ENCODE results near the gene CHODL.

Gene CHODL

DNA sequence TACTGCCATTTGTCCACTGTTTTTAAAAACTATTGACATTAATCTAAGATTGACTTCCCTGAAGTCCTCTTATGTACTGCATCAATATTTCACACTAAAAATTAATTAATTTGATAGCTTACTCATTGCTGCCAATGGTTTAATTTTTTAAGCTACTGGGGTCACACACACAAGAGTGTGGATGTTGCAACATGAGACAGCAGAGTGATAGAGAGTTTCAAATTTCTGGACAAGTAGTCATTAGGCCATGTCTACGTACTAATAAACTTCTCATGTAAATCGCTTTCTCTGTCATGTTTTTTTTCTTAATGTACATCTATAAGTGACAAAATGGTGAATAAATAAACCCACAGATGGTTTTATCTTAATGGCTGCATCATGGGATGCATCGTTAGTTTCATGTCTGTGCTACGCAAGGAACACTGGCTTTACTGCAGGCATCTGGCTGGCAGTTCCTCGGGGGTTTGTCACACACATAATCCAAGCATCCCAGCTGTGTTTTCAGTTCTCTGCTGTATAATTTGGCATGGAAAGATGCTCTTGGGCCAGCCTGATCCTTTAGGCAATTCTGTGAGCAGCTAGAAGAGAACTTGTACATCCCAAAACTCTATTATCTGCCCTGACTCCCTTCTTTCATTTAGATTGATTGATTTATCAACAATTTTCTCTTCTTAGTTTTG is 16.4 kb upstream of the CHODL start:
- Histone ChIP-seq H3K27ac (ENCODE audit: poor library complexity, severe bottlenecking) (no peak overlapping the region), H3K27me3 (ENCODE audit: insufficient read depth, poor library complexity, severe bottlenecking) (peaks cover 18% of the 10 kb centered on the region), H3K4me3 (ENCODE audit: severe bottlenecking) (no peak overlapping the region), H3K36me3 (ENCODE audit: low read depth) (no peaks in the 10 kb centered on the region), H3K4me1 (ENCODE audit: insufficient read depth, poor library complexity, severe bottlenecking) (no peaks in the 10 kb centered on the region), H3K9me3 (ENCODE audit: severe bottlenecking) (no peaks in the 10 kb centered on the region)
- no peak for DNase-seq (ENCODE audit: low spot score)
- ATAC-seq (ENCODE audit: low read depth), result no peak
- TF ChIP-seq, protein P1, sequence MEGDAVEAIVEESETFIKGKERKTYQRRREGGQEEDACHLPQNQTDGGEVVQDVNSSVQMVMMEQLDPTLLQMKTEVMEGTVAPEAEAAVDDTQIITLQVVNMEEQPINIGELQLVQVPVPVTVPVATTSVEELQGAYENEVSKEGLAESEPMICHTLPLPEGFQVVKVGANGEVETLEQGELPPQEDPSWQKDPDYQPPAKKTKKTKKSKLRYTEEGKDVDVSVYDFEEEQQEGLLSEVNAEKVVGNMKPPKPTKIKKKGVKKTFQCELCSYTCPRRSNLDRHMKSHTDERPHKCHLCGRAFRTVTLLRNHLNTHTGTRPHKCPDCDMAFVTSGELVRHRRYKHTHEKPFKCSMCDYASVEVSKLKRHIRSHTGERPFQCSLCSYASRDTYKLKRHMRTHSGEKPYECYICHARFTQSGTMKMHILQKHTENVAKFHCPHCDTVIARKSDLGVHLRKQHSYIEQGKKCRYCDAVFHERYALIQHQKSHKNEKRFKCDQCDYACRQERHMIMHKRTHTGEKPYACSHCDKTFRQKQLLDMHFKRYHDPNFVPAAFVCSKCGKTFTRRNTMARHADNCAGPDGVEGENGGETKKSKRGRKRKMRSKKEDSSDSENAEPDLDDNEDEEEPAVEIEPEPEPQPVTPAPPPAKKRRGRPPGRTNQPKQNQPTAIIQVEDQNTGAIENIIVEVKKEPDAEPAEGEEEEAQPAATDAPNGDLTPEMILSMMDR (IDR thresholded peaks at IDR 0.05; ENCODE audit: poor library complexity, severe bottlenecking), result no peak

GRCh38 chr21:18235545-18235944 is 9.1 kb upstream of the CHODL start:
- Histone ChIP-seq H3K27ac (ENCODE audit: poor library complexity, severe bottlenecking) (no peak overlapping the region), H3K27me3 (ENCODE audit: insufficient read depth, poor library complexity, severe bottlenecking) (no peaks in the 10 kb centered on the region), H3K4me1 (ENCODE audit: insufficient read depth, poor library complexity, severe bottlenecking) (no peaks in the 10 kb centered on the region), H3K36me3 (ENCODE audit: low read depth) (no peaks in the 10 kb centered on the region), H3K9me3 (ENCODE audit: severe bottlenecking) (no peaks in the 10 kb centered on the region), H3K4me3 (ENCODE audit: severe bottlenecking) (no peak overlapping the region)
- TF ChIP-seq, protein P1 (IDR thresholded peaks at IDR 0.05; ENCODE audit: poor library complexity, severe bottlenecking), result no peak
- ATAC-seq (ENCODE audit: low read depth) (no peak), DNase-seq (ENCODE audit: low spot score) (no peak)

DNA sequence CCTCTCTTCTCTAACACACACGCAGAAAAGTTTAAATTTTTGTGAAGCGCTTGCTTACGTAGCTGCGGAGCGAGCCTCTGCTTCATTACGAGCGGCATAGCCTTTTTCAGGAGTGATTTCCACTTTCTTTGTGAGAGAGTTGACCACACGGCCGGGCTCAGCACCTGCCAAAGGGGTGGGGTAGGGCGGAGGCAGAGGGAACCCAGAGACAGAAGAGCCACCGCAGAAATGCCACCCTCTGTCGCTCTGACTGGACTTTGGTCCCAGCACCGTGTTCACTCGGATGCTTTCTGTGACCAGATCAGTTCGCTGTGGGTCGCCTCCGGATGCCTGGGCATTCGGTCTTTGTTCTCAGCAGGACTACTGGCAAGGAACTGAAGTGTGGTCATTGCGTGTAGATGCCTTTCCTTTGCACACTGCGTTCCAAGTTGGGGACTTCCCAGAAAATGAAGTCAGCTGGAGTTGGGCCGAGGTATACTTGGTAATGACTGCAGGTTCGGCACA is 883 bp downstream of the CHODL start:
- H3K4me3 ChIP-seq (ENCODE audit: severe bottlenecking), result no peak overlapping the region
- no peaks in the 10 kb centered on the region for H3K9me3 ChIP-seq (ENCODE audit: severe bottlenecking)

GRCh38 chr21:18248171-18248570 is 3.5 kb downstream of the CHODL start:
- Histone ChIP-seq H3K27me3 (ENCODE audit: insufficient read depth, poor library complexity, severe bottlenecking) (peaks cover 54% of the 10 kb centered on the region), H3K4me3 (ENCODE audit: severe bottlenecking) (no peak overlapping the region), H3K27ac (ENCODE audit: poor library complexity, severe bottlenecking) (no peak overlapping the region), H3K4me1 (ENCODE audit: insufficient read depth, poor library complexity, severe bottlenecking) (no peaks in the 10 kb centered on the region), H3K36me3 (ENCODE audit: low read depth) (no peaks in the 10 kb centered on the region), H3K9me3 (ENCODE audit: severe bottlenecking) (no peaks in the 10 kb centered on the region)
- ATAC-seq (ENCODE audit: low read depth), result no peak
- DNase-seq (ENCODE audit: low spot score), result no peak
- TF ChIP-seq, protein P1 (IDR thresholded peaks at IDR 0.05; ENCODE audit: poor library complexity, severe bottlenecking), result no peak

More for the DNA sequence above, 883 bp downstream of the CHODL start:
- Histone ChIP-seq H3K4me1 (ENCODE audit: insufficient read depth, poor library complexity, severe bottlenecking) (no peaks in the 10 kb centered on the region), H3K27ac (ENCODE audit: poor library complexity, severe bottlenecking) (no peak overlapping the region), H3K36me3 (ENCODE audit: low read depth) (no peaks in the 10 kb centered on the region), H3K27me3 (ENCODE audit: insufficient read depth, poor library complexity, severe bottlenecking) (peaks cover 48% of the 10 kb centered on the region)
- DNase-seq (ENCODE audit: low spot score) (no peak), ATAC-seq (ENCODE audit: low read depth) (no peak)
- TF ChIP-seq, protein P1 (IDR thresholded peaks at IDR 0.05; ENCODE audit: poor library complexity, severe bottlenecking), result no peak

DNA sequence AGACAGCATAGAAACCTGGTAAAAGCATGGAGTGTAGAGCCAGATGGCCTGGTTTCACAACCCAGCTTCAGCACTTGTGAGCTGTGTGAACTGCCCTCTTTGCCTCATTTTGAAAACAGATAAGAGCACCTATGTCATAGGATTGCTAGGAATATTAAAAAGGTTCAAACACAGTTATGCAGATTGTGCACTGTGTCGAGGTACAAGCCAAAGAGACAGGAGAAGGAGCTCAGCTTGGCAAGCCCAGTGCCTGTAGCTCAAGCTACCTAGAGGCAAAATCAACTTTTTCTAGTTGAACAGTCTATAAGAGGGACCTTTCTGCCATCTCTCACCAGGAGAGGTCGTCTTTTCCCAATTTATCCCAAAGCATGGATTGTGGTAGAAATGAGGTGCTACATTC is 5.0 kb downstream of the CHODL start:
- no peak overlapping the region for H3K27ac ChIP-seq (ENCODE audit: poor library complexity, severe bottlenecking)
- H3K9me3 ChIP-seq (ENCODE audit: severe bottlenecking), result no peaks in the 10 kb centered on the region
- no peaks in the 10 kb centered on the region for H3K4me1 ChIP-seq (ENCODE audit: insufficient read depth, poor library complexity, severe bottlenecking)
- peaks cover 42% of the 10 kb centered on the region for H3K27me3 ChIP-seq (ENCODE audit: insufficient read depth, poor library complexity, severe bottlenecking)
- no peaks in the 10 kb centered on the region for H3K36me3 ChIP-seq (ENCODE audit: low read depth)
- DNase-seq (ENCODE audit: low spot score) (no peak), ATAC-seq (ENCODE audit: low read depth) (no peak)
- no peak overlapping the region for H3K4me3 ChIP-seq (ENCODE audit: severe bottlenecking)
- TF ChIP-seq, protein P1 (IDR thresholded peaks at IDR 0.05; ENCODE audit: poor library complexity, severe bottlenecking), result peak; percentile 13

Data from RWPE2 (cell line).